ENCODE measurements around the gene KRTAP9-7. TPM values are rescaled to one million over a fixed set of nuclear protein-coding genes. Genes with fewer than 3 reads are reported as not detected.

KRTAP9-7 gene
- total RNA-seq, 1 donor from 2014 or later, result not detected

DNA sequence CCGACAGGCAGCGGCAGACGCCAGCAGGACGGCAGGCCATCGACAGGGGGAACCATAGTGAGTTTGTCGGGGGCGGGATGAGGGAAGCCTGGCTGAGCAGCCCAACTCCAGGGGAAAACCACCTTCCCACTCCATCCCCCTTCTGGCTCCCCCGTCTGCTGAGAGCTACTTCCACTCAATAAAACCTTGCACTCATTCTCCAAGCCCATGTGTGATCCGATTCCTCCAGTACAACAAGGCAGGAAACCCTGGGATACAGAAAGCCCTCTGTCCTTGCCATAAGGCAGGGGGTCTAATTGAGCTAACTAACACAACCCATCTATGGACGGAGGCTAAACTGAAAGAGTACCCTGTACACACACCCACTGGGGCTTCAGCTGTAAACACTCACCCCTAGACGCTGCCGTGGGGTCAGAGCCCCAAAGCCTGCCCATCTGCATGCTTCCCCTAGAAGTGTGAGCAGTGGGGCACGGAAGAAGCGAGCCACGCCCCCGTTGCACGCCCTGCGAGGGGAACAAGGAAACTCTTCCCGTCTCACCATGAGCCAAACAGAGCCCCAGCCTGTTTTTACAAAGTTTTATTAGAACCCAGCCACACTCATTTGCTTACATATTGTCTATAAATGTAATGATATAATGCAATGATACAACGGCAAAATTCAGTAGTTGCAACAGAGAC is 23.1 kb downstream of the KRTAP9-7 start:
- no peaks in the 10 kb centered on the region for H3K27me3 Mint-ChIP-seq
- H3K4me1 Mint-ChIP-seq (ENCODE audit: unreplicated experiment), result no peaks in the 10 kb centered on the region
- TF ChIP-seq, protein P1, sequence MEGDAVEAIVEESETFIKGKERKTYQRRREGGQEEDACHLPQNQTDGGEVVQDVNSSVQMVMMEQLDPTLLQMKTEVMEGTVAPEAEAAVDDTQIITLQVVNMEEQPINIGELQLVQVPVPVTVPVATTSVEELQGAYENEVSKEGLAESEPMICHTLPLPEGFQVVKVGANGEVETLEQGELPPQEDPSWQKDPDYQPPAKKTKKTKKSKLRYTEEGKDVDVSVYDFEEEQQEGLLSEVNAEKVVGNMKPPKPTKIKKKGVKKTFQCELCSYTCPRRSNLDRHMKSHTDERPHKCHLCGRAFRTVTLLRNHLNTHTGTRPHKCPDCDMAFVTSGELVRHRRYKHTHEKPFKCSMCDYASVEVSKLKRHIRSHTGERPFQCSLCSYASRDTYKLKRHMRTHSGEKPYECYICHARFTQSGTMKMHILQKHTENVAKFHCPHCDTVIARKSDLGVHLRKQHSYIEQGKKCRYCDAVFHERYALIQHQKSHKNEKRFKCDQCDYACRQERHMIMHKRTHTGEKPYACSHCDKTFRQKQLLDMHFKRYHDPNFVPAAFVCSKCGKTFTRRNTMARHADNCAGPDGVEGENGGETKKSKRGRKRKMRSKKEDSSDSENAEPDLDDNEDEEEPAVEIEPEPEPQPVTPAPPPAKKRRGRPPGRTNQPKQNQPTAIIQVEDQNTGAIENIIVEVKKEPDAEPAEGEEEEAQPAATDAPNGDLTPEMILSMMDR (conservative IDR thresholded peaks at IDR 0.05), result no peak
- H3K4me3 Mint-ChIP-seq, result no peak overlapping the region
- no peak for DNase-seq (ENCODE audit: extremely low spot score, unreplicated experiment)
- no peak overlapping the region for H3K27ac Mint-ChIP-seq
- H3K36me3 Mint-ChIP-seq, result peaks cover 4% of the 10 kb centered on the region
- H3K9me3 Mint-ChIP-seq, result no peaks in the 10 kb centered on the region

DNA sequence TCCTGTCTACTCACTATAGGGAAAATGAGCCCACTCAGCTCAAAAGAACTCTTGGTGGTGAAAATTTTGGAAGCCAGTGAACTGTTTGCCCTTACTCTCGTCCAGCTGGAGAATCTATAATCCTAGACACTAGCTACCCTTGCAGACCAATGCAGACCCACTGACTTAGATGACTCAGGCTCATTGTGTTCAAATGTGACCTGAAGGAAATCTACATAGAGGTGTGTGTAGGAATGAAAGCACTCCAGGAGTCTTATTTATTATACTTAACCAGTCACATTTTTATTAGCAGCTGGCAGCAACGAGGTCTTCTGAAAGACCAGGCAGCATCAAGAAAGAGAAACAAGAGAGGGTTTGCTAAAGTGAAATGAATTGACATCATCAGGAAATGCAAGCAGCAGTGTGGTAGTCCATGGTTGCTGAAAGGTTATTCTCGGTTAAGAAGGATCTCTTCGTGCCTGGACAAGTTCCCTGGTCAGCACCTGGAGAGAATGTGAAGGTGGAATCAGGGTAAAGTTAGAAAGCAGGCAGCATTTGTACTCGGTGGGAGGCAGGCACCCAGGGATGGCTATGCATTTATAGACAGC is 25.8 kb downstream of the KRTAP9-7 start:
- TF ChIP-seq, protein P1 (conservative IDR thresholded peaks at IDR 0.05), result no peak
- Mint-ChIP-seq H3K4me3 (no peak overlapping the region), H3K4me1 (ENCODE audit: unreplicated experiment) (no peaks in the 10 kb centered on the region), H3K36me3 (peaks cover 4% of the 10 kb centered on the region), H3K9me3 (no peaks in the 10 kb centered on the region), H3K27me3 (no peaks in the 10 kb centered on the region), H3K27ac (no peak overlapping the region)
- DNase-seq (ENCODE audit: extremely low spot score, unreplicated experiment), result no peak

DNA sequence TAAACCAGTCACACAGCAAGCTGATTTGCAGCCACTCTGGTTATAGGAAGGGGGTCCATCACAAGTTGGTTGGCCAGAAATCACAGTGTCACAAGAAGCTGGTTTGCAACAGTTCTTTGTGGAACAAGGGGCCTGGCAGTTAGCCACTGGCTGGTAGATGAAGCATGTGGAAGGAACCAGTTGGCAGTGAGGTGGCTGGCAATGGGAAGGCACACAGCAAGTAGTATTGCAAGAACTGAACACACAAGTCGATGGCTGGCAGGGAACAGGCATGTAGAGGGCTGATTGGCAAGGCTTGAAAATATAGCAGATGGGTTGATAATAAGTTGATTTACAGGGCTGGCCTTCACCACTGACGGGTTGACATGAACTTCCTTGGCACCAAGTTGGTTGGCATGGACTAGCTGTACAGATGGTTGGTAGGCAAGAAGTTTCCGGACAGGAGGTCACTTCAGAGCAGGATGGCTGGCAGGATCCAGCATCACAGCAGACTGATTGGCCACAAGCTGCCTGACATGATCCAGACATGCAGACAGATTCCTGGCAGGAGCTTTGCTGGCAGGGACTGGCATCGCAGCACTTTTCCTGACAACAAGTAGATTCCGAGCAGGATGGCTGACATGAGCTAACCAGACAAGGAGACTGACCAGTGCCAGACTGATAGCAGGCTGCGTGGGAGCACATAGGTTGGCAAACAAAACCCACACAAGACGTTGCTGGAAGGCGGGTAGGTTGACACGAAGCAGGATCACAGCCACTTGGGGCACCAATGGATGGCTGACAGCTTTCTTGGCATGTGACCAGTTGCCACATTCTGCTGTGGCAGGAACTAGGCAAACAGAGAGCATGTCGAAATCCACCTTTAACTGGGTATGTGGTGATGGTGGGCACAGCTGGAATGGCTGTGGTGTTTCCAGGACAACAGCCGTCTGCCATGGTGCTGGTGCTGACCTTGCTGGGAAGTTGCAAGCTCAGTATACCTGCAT is 26.7 kb downstream of the KRTAP9-7 start, which contains the start of gene KRTAP29-1:
KRTAP29-1 (minus strand) TSS at position 936 of the 986 bp plus-strand sequence; CDS start at position 936, 0 bp downstream.
- no peak for DNase-seq (ENCODE audit: extremely low spot score, unreplicated experiment)
- Mint-ChIP-seq H3K9me3 (peaks cover 6% of the 10 kb centered on the region), H3K4me1 (ENCODE audit: unreplicated experiment) (no peaks in the 10 kb centered on the region), H3K27ac (no peak within 1 kb of the TSS), H3K27me3 (no peaks in the 10 kb centered on the region), H3K4me3 (no peak within 1 kb of the TSS), H3K36me3 (peaks cover 4% of the 10 kb centered on the region)
- TF ChIP-seq, protein P1 (conservative IDR thresholded peaks at IDR 0.05), result no peak

DNA sequence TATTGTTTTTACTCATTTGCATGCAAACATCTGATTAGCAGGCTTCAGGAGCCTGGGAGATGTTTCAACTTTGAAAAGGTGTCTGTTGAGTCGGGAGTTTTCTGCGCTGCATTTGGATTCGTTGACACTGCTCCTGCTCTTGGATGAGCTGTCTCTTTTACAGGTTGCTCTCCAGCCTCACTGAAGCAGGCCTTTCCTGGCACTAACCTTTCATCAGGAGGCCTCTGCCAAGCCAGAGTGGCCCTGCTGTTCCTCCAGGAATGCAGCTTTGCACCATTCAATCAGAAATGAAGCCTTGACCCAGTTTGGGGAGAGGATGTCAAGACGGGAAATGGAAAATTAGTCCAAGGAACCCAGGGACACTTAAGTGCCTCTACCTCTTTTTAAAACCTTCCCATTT is 27.5 kb downstream of the KRTAP9-7 start:
- no peak for DNase-seq (ENCODE audit: extremely low spot score, unreplicated experiment)
- Mint-ChIP-seq H3K4me3 (no peak overlapping the region), H3K4me1 (ENCODE audit: unreplicated experiment) (no peaks in the 10 kb centered on the region), H3K36me3 (peaks cover 4% of the 10 kb centered on the region), H3K9me3 (peaks cover 6% of the 10 kb centered on the region), H3K27ac (no peak overlapping the region), H3K27me3 (no peaks in the 10 kb centered on the region)
- TF ChIP-seq, protein P1 (conservative IDR thresholded peaks at IDR 0.05), result no peak

DNA sequence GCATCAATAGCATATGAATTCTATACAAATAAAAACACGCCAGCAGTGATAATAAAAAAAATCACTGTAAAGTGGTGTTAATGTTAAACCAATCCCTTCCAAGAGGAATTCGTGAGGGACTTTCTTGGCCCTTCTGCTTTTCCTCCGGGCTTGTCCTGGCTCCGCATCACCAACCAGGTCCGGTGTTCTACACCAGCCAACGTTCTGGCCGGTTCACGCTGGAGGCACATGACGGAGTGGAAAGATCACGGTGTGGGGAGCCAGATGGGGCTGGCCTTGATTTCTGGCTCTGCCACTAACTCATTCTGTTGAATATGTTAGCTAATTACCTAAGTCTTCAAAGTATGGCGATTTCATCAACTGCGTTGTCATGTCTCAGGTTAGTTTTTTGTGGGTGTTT is 28.6 kb downstream of the KRTAP9-7 start:
- H3K4me1 Mint-ChIP-seq (ENCODE audit: unreplicated experiment), result no peaks in the 10 kb centered on the region
- no peak overlapping the region for H3K4me3 Mint-ChIP-seq
- peaks cover 6% of the 10 kb centered on the region for H3K9me3 Mint-ChIP-seq
- no peaks in the 10 kb centered on the region for H3K27me3 Mint-ChIP-seq
- peaks cover 4% of the 10 kb centered on the region for H3K36me3 Mint-ChIP-seq
- no peak overlapping the region for H3K27ac Mint-ChIP-seq
- TF ChIP-seq, protein P1 (conservative IDR thresholded peaks at IDR 0.05), result no peak
- no peak for DNase-seq (ENCODE audit: extremely low spot score, unreplicated experiment)
